Gastroesophageal sphincter (tissue), 4 donors: ENCODE data around the gene UMODL1. TPM values are rescaled to one million over a fixed set of nuclear protein-coding genes. Genes with fewer than 3 reads are reported as not detected.

Experiments
- ATAC-seq: fragments of 150-250 bp; one replicate; pipeline ENCODE4 v1.9.1; 2016; ENCODE audit warnings: mild to moderate bottlenecking, moderate library complexity
- H3K27ac ChIP-seq, 4 donors: fragments of 200-600 bp; sonication (generic) in 3 of 4; 1 replicate in 3 of 4; 2 replicates in 1 of 4; pipeline ENCODE4 v1.5.1; 2016 to 2019
- H3K27me3 ChIP-seq: fragments of 200-600 bp; sonication (generic); one replicate; pipeline ENCODE4 v1.5.1; 2019
- H3K36me3 ChIP-seq, 2 donors: fragments of 200-600 bp; sonication (generic); one replicate each; pipeline ENCODE4 v1.5.1; 2019; ENCODE audit warnings: control low read depth in 1 of 2
- H3K4me1 ChIP-seq, 3 donors: fragments of 200-600 bp; sonication (generic); 1 replicate in 2 of 3; 2 replicates in 1 of 3; pipeline ENCODE4 v1.5.1; 2016 to 2019; ENCODE audit warnings: control low read depth in 2 of 3
- H3K4me3 ChIP-seq, 2 donors: fragments of 200-600 bp; sonication (generic); one replicate each; pipeline ENCODE4 v1.5.1; 2019; ENCODE audit warnings: mild to moderate bottlenecking in 1 of 2, moderate library complexity in 1 of 2
- H3K9me3 ChIP-seq, 3 donors: fragments of 200-600 bp; sonication (generic); one replicate each; pipeline ENCODE4 v1.5.1; 2017 to 2019; ENCODE audit warnings: control low read depth in 2 of 3
- EP300 ChIP-seq: sonication (generic); formaldehyde crosslinking; IDR thresholded peaks from one replicate; pipeline ENCODE4 v1.6.1; 2017; ENCODE audit warnings: antibody characterized with exemption, mild to moderate bottlenecking
- POLR2A ChIP-seq, 2 donors: fragments of 450-650 bp; IDR thresholded peaks; one replicate each; pipeline ENCODE4 v1.6.1; 2017; ENCODE audit warnings: antibody characterized with exemption in 2 of 2, mild to moderate bottlenecking in 2 of 2, moderate library complexity in 1 of 2
- POLR2AphosphoS5 ChIP-seq: sonication (generic); formaldehyde crosslinking; IDR thresholded peaks from one replicate; pipeline ENCODE4 v1.6.1; 2017; ENCODE audit warnings: antibody characterized with exemption
- WGBS, 2 donors: methylation state at CpG; one replicate each; pipeline ENCODE4 v1.1.5; 2018; ENCODE audit warnings: low coverage in 1 of 2; 5-methylcytosine and 5-hydroxymethylcytosine counted together
- total RNA-seq, 4 donors: library from RNA; depleted of rRNA; stranded (reverse); fragments of >200 nt; gene quantifications; one replicate each; pipeline ENCODE4 v1.1.0, GENCODE V29; 2016
- TF ChIP-seq, protein P1 (sequence below), 4 experiments: fragments of 200-600 bp in 2 of 4; fragments of 450-650 bp in 2 of 4; sonication (generic) in 1 of 4; IDR thresholded peaks; one replicate each; pipeline ENCODE4 v1.5.1; 2017 to 2019; ENCODE audit warnings: antibody characterized with exemption in 4 of 4, mild to moderate bottlenecking in 2 of 4, moderate library complexity in 2 of 4

UMODL1 gene
- total RNA-seq, 4 donors from 2014 or later: not detected

GRCh38 chr21:42160111-42160721 is 89.1 kb downstream of the UMODL1 start:
- Histone ChIP-seq H3K9me3 (no peaks in the 10 kb centered on the region), H3K4me1 (peaks cover 0 to 14% (median 0%) of the 10 kb centered on the region in 3 donors), H3K27ac (no peak overlapping the region), H3K4me3 (no peak overlapping the region), H3K27me3 (peaks cover 26% of the 10 kb centered on the region), H3K36me3 (no peaks in the 10 kb centered on the region)
- no peak for TF ChIP-seq POLR2A (IDR thresholded peaks at IDR 0.05)
- TF ChIP-seq, protein P1, sequence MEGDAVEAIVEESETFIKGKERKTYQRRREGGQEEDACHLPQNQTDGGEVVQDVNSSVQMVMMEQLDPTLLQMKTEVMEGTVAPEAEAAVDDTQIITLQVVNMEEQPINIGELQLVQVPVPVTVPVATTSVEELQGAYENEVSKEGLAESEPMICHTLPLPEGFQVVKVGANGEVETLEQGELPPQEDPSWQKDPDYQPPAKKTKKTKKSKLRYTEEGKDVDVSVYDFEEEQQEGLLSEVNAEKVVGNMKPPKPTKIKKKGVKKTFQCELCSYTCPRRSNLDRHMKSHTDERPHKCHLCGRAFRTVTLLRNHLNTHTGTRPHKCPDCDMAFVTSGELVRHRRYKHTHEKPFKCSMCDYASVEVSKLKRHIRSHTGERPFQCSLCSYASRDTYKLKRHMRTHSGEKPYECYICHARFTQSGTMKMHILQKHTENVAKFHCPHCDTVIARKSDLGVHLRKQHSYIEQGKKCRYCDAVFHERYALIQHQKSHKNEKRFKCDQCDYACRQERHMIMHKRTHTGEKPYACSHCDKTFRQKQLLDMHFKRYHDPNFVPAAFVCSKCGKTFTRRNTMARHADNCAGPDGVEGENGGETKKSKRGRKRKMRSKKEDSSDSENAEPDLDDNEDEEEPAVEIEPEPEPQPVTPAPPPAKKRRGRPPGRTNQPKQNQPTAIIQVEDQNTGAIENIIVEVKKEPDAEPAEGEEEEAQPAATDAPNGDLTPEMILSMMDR (IDR thresholded peaks at IDR 0.05): no peak
- no peak for TF ChIP-seq EP300
- no peak for TF ChIP-seq POLR2AphosphoS5
- WGBS, 2 donors: no CpG with 5 or more reads among the region's 25 CpGs
- ATAC-seq: no peak

- Histone ChIP-seq H3K36me3 (no peaks in the 10 kb centered on the region), H3K27ac (no peak overlapping the region), H3K27me3 (peaks cover 21% of the 10 kb centered on the region), H3K4me1 (peaks cover 0 to 14% (median 0%) of the 10 kb centered on the region in 3 donors), H3K4me3 (no peak overlapping the region), H3K9me3 (no peaks in the 10 kb centered on the region)
- ATAC-seq: no peak
- 80% methylated on average over 1 of the region's 9 CpGs; no CpG with 5 or more reads in 1 of the 2 donors for WGBS, 2 donors
- no peak for TF ChIP-seq POLR2AphosphoS5
- no peak for TF ChIP-seq EP300
- no peak for TF ChIP-seq POLR2A (IDR thresholded peaks at IDR 0.05)
- TF ChIP-seq, protein P1 (IDR thresholded peaks at IDR 0.05): no peak
These were observed 89.6 kb downstream of the UMODL1 start for GRCh38 chr21:42160765-42161164.

DNA sequence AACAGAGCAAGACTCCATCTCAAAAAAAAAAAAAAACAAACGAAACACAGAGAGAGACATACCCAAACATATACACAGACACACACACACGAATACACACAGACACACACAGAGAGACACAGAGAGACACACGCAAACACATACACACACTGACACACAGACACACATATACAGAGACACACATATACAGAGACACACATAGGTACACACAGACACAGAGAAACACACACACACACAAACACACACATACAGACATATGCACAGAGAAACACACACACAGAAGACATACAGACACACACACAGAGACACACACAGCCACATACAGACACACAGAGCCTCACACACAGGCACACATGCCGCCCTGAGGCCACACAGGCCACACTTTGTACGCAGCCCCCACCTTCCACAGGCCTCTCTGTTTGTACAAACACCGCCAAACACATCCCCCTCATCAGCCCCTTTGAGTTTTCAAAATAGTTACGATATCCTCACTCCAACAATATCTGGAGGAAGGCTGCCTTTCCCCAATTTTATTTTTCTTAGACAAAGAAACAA is 90.4 kb downstream of the UMODL1 start:
- ATAC-seq: no peak
- WGBS, 2 donors: 67 to 88% methylated on average over 4 to 6 of the region's 7 CpGs

DNA sequence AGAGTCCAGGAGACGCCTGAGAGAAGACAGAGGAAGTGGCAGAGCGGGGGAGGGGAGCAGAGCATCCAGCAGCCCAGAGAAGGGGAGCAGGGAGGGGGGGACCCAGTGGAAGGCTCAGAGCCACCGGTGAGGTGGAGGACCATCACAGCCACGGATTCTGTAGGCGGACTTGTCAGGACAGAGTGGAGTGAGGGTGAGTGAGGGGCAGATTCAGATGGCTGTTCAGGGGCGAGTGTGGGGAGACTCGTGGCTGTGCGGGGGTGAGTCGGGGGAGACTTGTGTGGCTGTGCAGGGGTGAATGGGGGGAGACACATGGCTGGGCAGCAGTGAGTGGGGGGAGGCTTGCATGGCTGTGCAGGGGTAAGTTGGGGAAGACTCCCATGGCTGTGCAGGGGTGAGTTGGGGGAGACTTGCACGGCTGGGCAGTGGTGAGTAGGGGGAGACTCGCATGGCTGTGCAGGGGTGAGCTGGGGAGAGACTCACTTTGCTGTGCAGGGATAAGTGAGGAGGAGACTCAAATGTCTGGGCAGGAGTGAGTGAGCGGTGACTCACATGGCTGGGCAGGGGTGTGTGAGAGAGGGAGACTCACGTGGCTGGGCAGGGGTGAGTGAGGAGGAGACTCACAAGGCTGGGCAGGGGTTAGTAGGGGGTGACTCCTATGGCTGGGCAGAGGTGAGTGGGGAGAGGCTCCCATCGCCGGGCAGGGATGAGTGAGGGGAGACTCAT is 91.0 kb downstream of the UMODL1 start:
- no peak for ATAC-seq
- TF ChIP-seq, protein P1 (IDR thresholded peaks at IDR 0.05): no peak
- TF ChIP-seq EP300: no peak
- no peak for TF ChIP-seq POLR2A (IDR thresholded peaks at IDR 0.05)
- no peak for TF ChIP-seq POLR2AphosphoS5
- WGBS, 2 donors: 40 to 58% methylated on average over 8 to 12 of the region's 15 CpGs

More for the DNA sequence above, 90.4 kb downstream of the UMODL1 start:
- peaks cover 15% of the 10 kb centered on the region for H3K27me3 ChIP-seq
- no peak overlapping the region for H3K4me3 ChIP-seq
- TF ChIP-seq, protein P1 (IDR thresholded peaks at IDR 0.05): no peak
- TF ChIP-seq POLR2A (IDR thresholded peaks at IDR 0.05) (no peak), EP300 (no peak), POLR2AphosphoS5 (no peak)
- no peak overlapping the region for H3K27ac ChIP-seq
- H3K9me3 ChIP-seq: no peaks in the 10 kb centered on the region
- peaks cover 0 to 14% (median 0%) of the 10 kb centered on the region in 3 donors for H3K4me1 ChIP-seq
- H3K36me3 ChIP-seq: no peaks in the 10 kb centered on the region

More for the DNA sequence above, 91.0 kb downstream of the UMODL1 start:
- no peak overlapping the region for H3K27ac ChIP-seq
- no peak overlapping the region for H3K4me3 ChIP-seq
- H3K36me3 ChIP-seq: no peaks in the 10 kb centered on the region
- H3K27me3 ChIP-seq: peaks cover 9% of the 10 kb centered on the region
- no peaks in the 10 kb centered on the region for H3K9me3 ChIP-seq
- H3K4me1 ChIP-seq: peaks cover 0 to 8% (median 0%) of the 10 kb centered on the region in 3 donors
